Spinal cord (tissue), 10 donors: ENCODE results near the gene CAPN1. TPM values are rescaled to one million over a fixed set of nuclear protein-coding genes. Genes with fewer than 3 reads are reported as not detected.
"Not testable (repeated sequence)": the region's sequence is repeated elsewhere in the genome, so short reads cannot be mapped to it uniquely, and the experiment has no call there.

ENCODE experiments used
- DNase-seq, 6 donors: peaks; one replicate each; pipeline versions ENCODE4 v3.0.0 to v3.0.0-alpha.2; 2013 to 2015; ENCODE audit warnings: low spot score in 6 of 6, low read depth in 4 of 6
- H3K27ac ChIP-seq: one replicate; pipeline ENCODE4 v1.5.1; 2013; ENCODE audit warnings: low read depth, low read length, control low read depth
- H3K27me3 ChIP-seq: one replicate; pipeline ENCODE4 v1.6.1; 2013; ENCODE audit warnings: low read length; ENCODE audit not compliant: control insufficient read depth, insufficient read depth
- H3K36me3 ChIP-seq: one replicate; pipeline ENCODE4 v1.6.1; 2013; ENCODE audit warnings: low read length; ENCODE audit not compliant: control insufficient read depth, insufficient read depth
- H3K4me1 ChIP-seq: one replicate; pipeline ENCODE4 v1.6.1; 2013; ENCODE audit warnings: low read length; ENCODE audit not compliant: control insufficient read depth, insufficient read depth
- H3K4me3 ChIP-seq: one replicate; pipeline ENCODE4 v1.5.1; 2013; ENCODE audit warnings: low read depth, low read length, control low read depth
- H3K9me3 ChIP-seq: one replicate; pipeline ENCODE4 v1.6.1; 2013; ENCODE audit warnings: low read length; ENCODE audit not compliant: control insufficient read depth, insufficient read depth
- WGBS: methylation state at CpG from one replicate; pipeline ENCODE4 v1.1.5; 2013; ENCODE audit warnings: missing lambda C conversion rate; ENCODE audit not compliant: insufficient coverage; 5-methylcytosine and 5-hydroxymethylcytosine counted together
- polyA plus RNA-seq, 2 donors: library from polyadenylated mRNA; unstranded; fragments of 120-200 nt; gene quantifications; one replicate each; pipeline ENCODE4 v1.2.1, GENCODE V29; 2013; ENCODE audit not compliant: insufficient read length in 2 of 2
- total RNA-seq, 2 donors: library from RNA; depleted of rRNA in 1 of 2; stranded (reverse); fragments of 120-200 nt in 1 of 2; fragments of >200 nt in 1 of 2; gene quantifications; one replicate each; pipeline versions ENCODE4 v1.2.3 to v1.2.4, GENCODE V29; 2013 to 2014
- donor health status: healthy.

Gene CAPN1
- total and polyA plus RNA-seq, 4 donors: 48.0 to 115 (median 84.4) TPM

DNA sequence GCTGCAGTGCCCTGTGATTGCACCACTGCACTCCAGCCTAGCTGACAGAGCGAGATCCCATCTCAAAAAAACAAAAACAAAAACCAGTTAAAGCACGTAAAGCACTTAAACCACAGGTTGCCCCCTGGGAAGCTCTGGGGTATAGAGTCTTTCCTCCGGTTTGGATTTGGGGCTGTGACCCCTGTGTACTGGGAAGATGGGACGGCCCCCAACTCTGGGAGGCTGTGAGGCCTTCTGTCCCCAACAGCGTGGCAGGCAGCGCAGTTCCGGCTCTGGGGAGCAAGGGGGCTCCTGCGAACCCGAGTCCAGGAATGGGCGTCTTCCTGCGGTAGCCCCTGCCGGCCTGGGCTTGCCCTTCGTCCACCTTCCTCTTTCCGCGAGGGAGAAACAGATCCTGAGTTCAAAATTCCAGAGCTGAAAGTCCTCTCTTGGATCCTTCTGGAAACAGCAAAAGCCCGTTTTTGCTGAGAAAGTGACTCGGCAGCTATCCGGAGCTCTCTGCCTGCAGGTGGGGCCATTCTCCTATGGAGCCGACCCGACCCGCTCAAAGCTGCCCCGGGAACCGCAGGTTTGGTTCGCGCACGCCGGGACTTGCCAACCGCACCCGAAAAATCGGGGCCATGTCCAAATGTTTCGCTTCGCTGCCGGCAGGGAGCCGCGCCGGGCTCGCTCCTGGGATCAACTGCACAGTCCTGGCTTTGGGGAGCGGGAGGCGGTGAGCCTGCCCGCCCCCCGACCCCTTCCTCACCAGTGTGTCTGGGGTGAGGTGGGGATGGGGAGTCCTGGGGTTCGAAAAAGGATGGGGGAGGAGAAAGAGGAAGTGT lies 43.8 kb downstream of the CAPN1 start:
- no peak overlapping the region for H3K27ac ChIP-seq
- peak in 2 of 6 donors; percentile 48 to 52 for DNase-seq
- WGBS: 7% methylated on average over 35 of the region's 42 CpGs

DNA sequence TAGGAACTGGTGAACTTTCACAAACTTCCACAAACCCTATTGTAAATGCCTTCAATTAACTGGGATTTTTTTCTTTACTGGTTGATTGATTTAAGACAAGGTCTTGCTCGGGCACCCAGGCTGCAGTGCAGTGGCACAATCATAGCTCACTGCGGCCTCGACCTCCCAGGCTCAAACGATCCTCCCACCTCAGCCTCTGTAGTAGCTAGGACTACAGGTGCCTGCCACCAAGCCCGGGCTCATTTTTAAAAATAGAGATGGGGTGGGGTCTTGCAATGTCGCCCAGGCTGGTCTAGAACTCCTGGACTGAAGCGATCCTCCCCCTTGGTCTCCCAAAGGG lies 44.3 kb downstream of the CAPN1 start:
- H3K27ac ChIP-seq: no peak overlapping the region

More for the DNA sequence above, 43.8 kb downstream of the CAPN1 start:
- Histone ChIP-seq H3K36me3 (peaks cover 5% of the 10 kb centered on the region), H3K4me1 (peaks cover 14% of the 10 kb centered on the region), H3K27me3 (peaks cover 17% of the 10 kb centered on the region), H3K4me3 (peak overlapping the region; percentile 48), H3K9me3 (no peaks in the 10 kb centered on the region)

DNA sequence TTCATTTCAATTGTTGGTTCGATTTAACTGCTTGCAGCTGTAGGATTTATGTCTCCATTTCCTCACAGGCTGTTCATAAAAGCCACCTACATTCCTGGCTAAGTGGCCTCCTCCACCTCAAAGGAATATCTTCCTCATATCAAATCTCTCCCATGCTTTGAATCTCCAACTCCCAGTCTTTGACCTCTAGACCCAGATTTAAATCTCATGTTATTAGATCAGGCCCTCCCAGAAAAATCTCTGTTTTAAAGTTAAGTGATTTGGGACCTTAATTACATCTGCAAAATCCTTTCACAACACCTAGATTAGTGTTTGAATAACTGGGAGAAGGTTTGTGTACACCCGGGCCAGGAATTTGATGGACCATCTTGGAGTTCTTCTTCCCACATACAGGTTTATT lies 46.2 kb downstream of the CAPN1 start:
- no peak overlapping the region for H3K4me3 ChIP-seq
- no peak for DNase-seq
- WGBS: 64% methylated on average over 1 of the region's 2 CpGs

More for the DNA sequence above, 44.3 kb downstream of the CAPN1 start:
- H3K4me1 ChIP-seq: peaks cover 14% of the 10 kb centered on the region
- peaks cover 3% of the 10 kb centered on the region for H3K36me3 ChIP-seq
- WGBS: 40% methylated on average over 2 of the region's 7 CpGs
- no peaks in the 10 kb centered on the region for H3K9me3 ChIP-seq
- H3K27me3 ChIP-seq: peaks cover 17% of the 10 kb centered on the region
- DNase-seq: no peak
- H3K4me3 ChIP-seq: peak overlapping the region; percentile 48

GRCh38 chr11:65236194-65237059 lies 54.7 kb downstream of the CAPN1 start:
- Histone ChIP-seq H3K4me1 (no peaks in the 10 kb centered on the region), H3K27me3 (no peaks in the 10 kb centered on the region), H3K27ac (no peak overlapping the region), H3K9me3 (no peaks in the 10 kb centered on the region), H3K36me3 (peaks cover 4% of the 10 kb centered on the region), H3K4me3 (no peak overlapping the region)
- DNase-seq: no peak
- WGBS: 72% methylated on average over 14 of the region's 23 CpGs

More for the DNA sequence above, 46.2 kb downstream of the CAPN1 start:
- H3K27ac ChIP-seq: no peak overlapping the region
- peaks cover 17% of the 10 kb centered on the region for H3K27me3 ChIP-seq
- no peaks in the 10 kb centered on the region for H3K9me3 ChIP-seq
- H3K36me3 ChIP-seq: peaks cover 3% of the 10 kb centered on the region
- H3K4me1 ChIP-seq: peaks cover 14% of the 10 kb centered on the region

GRCh38 chr11:65238302-65238701 lies 56.6 kb downstream of the CAPN1 start:
- H3K27me3 ChIP-seq, H3K27ac ChIP-seq, H3K4me1 ChIP-seq, DNase-seq, H3K36me3 ChIP-seq, H3K9me3 ChIP-seq, H3K4me3 ChIP-seq: not testable (repeated sequence)
- WGBS: no CpG with 5 or more reads among the region's 6 CpGs

DNA sequence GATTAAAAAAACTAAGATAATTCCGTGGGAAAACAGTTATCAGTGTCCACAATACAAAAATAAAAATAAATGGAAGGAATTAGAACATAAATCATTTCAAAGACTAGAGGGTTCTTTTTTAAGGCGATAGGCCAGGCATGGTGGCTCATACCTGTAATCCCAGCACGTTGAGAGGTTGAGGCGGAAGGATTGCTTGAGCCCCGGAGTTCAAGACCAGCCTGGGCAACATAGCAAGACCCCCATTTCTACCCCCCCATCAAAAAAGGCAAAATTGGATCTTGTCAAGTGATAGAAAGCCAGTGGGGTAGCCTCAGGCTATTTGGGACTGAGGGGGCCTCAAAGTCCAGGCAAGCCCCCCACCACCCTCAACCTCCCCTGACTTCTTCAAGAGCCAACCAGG lies 59.4 kb downstream of the CAPN1 start:
- Histone ChIP-seq H3K27ac (no peak overlapping the region), H3K4me3 (no peak overlapping the region), H3K9me3 (no peaks in the 10 kb centered on the region), H3K27me3 (no peaks in the 10 kb centered on the region), H3K36me3 (peaks cover 4% of the 10 kb centered on the region), H3K4me1 (no peaks in the 10 kb centered on the region)
- no CpG with 5 or more reads among the region's 5 CpGs for WGBS
- no peak for DNase-seq

GRCh38 chr11:65241692-65242091 lies 60.0 kb downstream of the CAPN1 start:
- H3K4me3 ChIP-seq: no peak overlapping the region
- DNase-seq: no peak

GRCh38 chr11:65242389-65242788 lies 60.7 kb downstream of the CAPN1 start:
- Histone ChIP-seq H3K4me1 (no peaks in the 10 kb centered on the region), H3K4me3 (no peak overlapping the region), H3K27ac (no peak overlapping the region), H3K9me3 (no peaks in the 10 kb centered on the region), H3K36me3 (no peaks in the 10 kb centered on the region), H3K27me3 (no peaks in the 10 kb centered on the region)
- 85% methylated on average over 3 of the region's 6 CpGs for WGBS
- no peak for DNase-seq

More at GRCh38 chr11:65241692-65242091, 60.0 kb downstream of the CAPN1 start:
- Histone ChIP-seq H3K27ac (no peak overlapping the region), H3K36me3 (no peaks in the 10 kb centered on the region), H3K27me3 (no peaks in the 10 kb centered on the region), H3K4me1 (no peaks in the 10 kb centered on the region), H3K9me3 (no peaks in the 10 kb centered on the region)

DNA sequence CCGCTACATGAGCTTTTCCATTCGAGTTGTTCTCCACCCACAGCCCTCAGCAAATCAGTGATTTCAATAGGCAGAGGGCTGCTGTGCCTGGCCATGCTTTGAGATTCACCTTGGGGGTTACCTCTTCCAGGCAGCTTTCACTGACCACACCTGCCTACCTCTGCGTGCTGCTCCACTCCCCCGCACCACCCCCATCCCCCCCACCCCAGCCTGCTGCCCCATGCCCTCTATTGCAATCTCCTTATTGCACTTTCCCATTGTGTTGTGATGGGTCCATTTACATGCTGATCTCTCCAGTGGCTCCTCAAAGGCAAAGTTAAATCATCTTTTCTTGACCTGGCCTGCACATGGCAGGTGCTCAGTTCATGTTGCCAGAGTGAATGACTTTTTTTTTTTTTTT lies 62.1 kb downstream of the CAPN1 start:
- H3K4me3 ChIP-seq: no peak overlapping the region
- no peak overlapping the region for H3K27ac ChIP-seq
- no peaks in the 10 kb centered on the region for H3K27me3 ChIP-seq
- WGBS: 62% methylated on average over 2 of the region's 4 CpGs
- H3K36me3 ChIP-seq: no peaks in the 10 kb centered on the region
- no peak for DNase-seq
- H3K9me3 ChIP-seq: no peaks in the 10 kb centered on the region
- H3K4me1 ChIP-seq: no peaks in the 10 kb centered on the region
